Osteocyte (in vitro differentiated cells): ENCODE measurements around the gene GSTM4. TPM values are rescaled to one million over a fixed set of nuclear protein-coding genes. Genes with fewer than 3 reads are reported as not detected.

Experiments used
- DNase-seq: peaks from one replicate; pipeline ENCODE4 v3.0.0; 2021; ENCODE audit warnings: mixed read lengths; ENCODE audit not compliant: unreplicated experiment; ENCODE audit errors: extremely low spot score
- H3K27ac Mint-ChIP-seq: one replicate; pipeline ENCODE4 v1.8.0; 2021; ENCODE audit warnings: mild to moderate bottlenecking, mixed read lengths; ENCODE audit not compliant: unreplicated experiment
- H3K27me3 Mint-ChIP-seq: one replicate; pipeline ENCODE4 v1.8.0; 2021; ENCODE audit warnings: mixed read lengths; ENCODE audit not compliant: unreplicated experiment
- H3K36me3 Mint-ChIP-seq: one replicate; pipeline ENCODE4 v1.8.0; 2021; ENCODE audit warnings: mixed read lengths; ENCODE audit not compliant: unreplicated experiment
- H3K4me1 Mint-ChIP-seq: one replicate; pipeline ENCODE4 v1.8.0; 2021; ENCODE audit warnings: mixed read lengths; ENCODE audit not compliant: unreplicated experiment
- H3K4me3 Mint-ChIP-seq: one replicate; pipeline ENCODE4 v1.8.0; 2021; ENCODE audit warnings: mild to moderate bottlenecking, moderate library complexity, mixed read lengths; ENCODE audit not compliant: unreplicated experiment
- H3K9me3 Mint-ChIP-seq: one replicate; pipeline ENCODE4 v1.8.0; 2021; ENCODE audit warnings: mixed read lengths; ENCODE audit not compliant: unreplicated experiment
- CTCF ChIP-seq: fragments of 200-600 bp; sonication (generic); IDR thresholded peaks from 2 replicates; pipeline ENCODE4 v1.5.0; 2021; ENCODE audit warnings: antibody characterized with exemption, mild to moderate bottlenecking, moderate library complexity
- total RNA-seq: library from RNA; stranded (reverse); gene quantifications from 2 replicates; pipeline ENCODE4 v1.2.1, GENCODE V29; 2021

GSTM4 gene
- total RNA-seq, 1 donor from 2014 or later = 25.1 TPM

GRCh38 chr1:109629372-109630030 is 26.4 kb upstream of the GSTM4 start:
- Mint-ChIP-seq H3K27ac (no peak overlapping the region), H3K36me3 (peaks cover 39% of the 10 kb centered on the region), H3K4me3 (no peak overlapping the region), H3K27me3 (no peaks in the 10 kb centered on the region), H3K9me3 (no peaks in the 10 kb centered on the region), H3K4me1 (peaks cover 2% of the 10 kb centered on the region)
- DNase-seq = no peak
- no peak for TF ChIP-seq CTCF

- H3K36me3 Mint-ChIP-seq = peaks cover 39% of the 10 kb centered on the region
- H3K9me3 Mint-ChIP-seq = no peaks in the 10 kb centered on the region
- DNase-seq = no peak
- no peak overlapping the region for H3K4me3 Mint-ChIP-seq
- H3K27me3 Mint-ChIP-seq = no peaks in the 10 kb centered on the region
- TF ChIP-seq CTCF = peak; percentile 47
- H3K4me1 Mint-ChIP-seq = peaks cover 2% of the 10 kb centered on the region
- no peak overlapping the region for H3K27ac Mint-ChIP-seq
Measured at GRCh38 chr1:109630081-109630897, 25.6 kb upstream of the GSTM4 start.

GRCh38 chr1:109630898-109631512 is 24.9 kb upstream of the GSTM4 start:
- Mint-ChIP-seq H3K36me3 (peaks cover 36% of the 10 kb centered on the region), H3K4me3 (no peak overlapping the region), H3K4me1 (peaks cover 5% of the 10 kb centered on the region), H3K9me3 (no peaks in the 10 kb centered on the region), H3K27me3 (no peaks in the 10 kb centered on the region), H3K27ac (no peak overlapping the region)
- peak; percentile 75 for DNase-seq
- TF ChIP-seq CTCF = no peak

GRCh38 chr1:109631513-109632505 is 24.1 kb upstream of the GSTM4 start:
- no peak overlapping the region for H3K27ac Mint-ChIP-seq
- H3K36me3 Mint-ChIP-seq = peaks cover 31% of the 10 kb centered on the region
- H3K4me3 Mint-ChIP-seq = no peak overlapping the region
- H3K9me3 Mint-ChIP-seq = no peaks in the 10 kb centered on the region
- H3K27me3 Mint-ChIP-seq = no peaks in the 10 kb centered on the region
- no peak for TF ChIP-seq CTCF
- peaks cover 12% of the 10 kb centered on the region for H3K4me1 Mint-ChIP-seq
- peak; percentile 77 for DNase-seq
